NCI-H82 treated with DMSO at 0.1 percent for 48 hours (cell line): ENCODE measurements around the gene IL15RA.
A peak's percentile ranks its signal among the peaks of the same experiment; 100 is the strongest.
"Not testable (repeated sequence)": the region's sequence is repeated elsewhere in the genome, so short reads cannot be mapped to it uniquely, and the experiment has no call there.

Experiments used
- DNase-seq: peaks from one replicate; lab custom pipeline; 2025; ENCODE audit not compliant: unreplicated experiment; lab: John Stamatoyannopoulos, UW

IL15RA gene

DNA sequence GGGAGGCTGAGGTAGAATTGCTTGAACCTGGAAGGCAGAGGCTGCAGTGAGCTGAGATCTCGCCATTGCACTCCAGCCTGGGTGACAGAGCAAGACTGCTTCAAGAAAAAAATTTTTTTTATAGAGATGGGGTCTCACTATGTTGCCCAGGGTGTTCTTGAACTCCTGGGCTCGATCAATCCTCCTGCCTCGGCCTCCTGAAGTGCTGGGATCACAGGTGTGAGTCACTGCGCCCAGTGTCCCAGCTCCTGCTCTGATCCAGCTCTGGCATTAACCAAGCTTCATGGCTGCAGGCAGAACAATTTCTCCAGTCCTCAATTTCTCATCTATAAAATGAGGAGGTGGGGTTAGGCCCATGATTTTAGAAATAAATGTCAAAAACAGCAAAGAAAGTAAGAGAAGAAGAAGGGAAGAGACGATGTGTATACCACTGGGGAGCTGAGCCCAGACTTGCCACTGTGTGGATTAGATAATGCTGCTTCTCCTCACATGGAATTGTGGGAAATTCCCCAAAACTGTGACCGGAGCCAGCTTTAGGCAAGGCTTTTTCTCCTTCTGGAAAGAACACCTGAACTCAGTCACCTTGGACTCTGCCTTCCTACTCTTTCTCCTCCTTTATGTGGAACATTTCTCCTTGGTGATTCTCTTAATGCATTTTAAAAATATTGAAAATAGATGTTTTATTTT is 25.5 kb downstream of the IL15RA start:
- no peak for DNase-seq

DNA sequence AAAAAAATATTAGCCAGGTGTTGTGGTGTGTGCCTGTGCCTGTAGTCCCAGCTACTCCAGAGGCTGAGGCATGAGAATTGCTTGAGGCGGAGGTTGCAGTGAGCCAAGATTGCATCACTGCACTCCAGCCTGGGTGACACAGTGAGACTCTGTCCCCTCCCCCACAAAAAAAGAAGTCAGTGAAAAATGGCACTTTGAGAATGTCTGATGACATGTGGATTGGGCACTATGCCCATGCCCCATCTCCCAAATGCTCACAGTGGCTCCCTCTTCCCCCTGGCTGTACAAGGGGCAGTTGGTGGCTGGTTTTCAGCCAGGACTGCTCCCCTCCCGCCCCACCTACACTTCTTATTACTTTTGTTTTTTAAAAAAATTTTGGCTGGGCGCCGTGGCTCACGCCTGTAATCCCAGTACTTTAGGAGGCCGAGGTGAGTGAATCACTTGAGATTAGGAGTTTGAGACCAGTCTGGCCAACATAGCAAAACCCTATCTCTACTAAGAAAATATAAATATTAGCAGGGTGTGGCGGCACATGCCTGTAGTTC is 26.1 kb downstream of the IL15RA start:
- DNase-seq, result no peak

DNA sequence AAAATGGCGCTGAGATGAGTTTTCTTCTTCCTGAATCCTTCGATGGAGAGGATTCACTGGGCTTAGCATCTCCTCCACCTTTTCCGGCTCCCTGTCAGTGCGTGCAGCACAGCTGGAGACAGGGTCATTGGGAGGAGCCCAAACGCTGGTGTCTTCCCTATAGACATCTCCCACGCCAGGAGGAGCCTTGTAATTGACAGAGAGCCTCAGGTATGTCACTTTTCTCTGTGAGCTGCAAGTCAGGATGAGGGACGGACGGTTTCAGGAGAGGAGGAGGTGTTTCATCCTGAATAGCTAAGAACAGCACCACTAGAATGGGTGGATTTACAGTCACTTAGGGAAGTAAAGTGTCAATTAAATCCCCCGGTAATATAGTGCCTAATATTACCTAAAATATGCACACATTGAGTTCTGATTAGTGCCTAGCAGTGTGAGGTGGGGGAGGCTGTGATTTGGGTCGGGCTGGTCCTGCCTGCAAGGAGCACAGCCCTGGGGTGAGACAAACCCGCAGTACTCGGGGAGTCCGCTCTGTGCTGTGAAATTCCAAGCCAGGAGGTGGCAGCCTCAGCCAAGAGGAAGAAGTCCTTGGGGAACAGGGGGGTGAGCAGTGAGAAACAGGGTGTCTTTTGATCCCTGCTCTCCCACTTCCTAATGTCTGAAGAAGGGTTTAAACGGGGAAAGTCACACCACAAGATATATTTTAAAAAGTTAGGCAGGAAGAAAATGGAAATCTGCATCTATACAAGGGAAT is 28.2 kb downstream of the IL15RA start:
- DNase-seq, result peak; percentile 2

DNA sequence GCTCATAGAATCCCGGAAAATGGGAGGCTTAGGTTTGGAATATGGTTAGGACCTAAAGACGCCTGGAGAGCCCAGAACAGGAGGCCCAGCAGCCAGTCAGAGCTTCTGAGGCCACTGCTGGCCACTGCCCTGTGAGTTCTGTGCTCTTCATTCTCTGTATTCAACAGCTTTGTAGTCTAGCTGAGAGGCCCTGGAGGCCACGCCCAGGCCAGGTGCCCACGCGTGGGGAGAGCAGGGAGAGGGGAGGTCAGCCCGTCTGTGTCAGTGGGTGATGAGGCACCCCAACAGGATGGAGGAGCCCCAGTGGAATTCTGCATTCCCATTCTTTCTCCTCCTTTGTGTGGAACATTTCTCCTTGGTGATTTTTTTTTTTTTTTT is 29.1 kb downstream of the IL15RA start:
- DNase-seq, result no peak

DNA sequence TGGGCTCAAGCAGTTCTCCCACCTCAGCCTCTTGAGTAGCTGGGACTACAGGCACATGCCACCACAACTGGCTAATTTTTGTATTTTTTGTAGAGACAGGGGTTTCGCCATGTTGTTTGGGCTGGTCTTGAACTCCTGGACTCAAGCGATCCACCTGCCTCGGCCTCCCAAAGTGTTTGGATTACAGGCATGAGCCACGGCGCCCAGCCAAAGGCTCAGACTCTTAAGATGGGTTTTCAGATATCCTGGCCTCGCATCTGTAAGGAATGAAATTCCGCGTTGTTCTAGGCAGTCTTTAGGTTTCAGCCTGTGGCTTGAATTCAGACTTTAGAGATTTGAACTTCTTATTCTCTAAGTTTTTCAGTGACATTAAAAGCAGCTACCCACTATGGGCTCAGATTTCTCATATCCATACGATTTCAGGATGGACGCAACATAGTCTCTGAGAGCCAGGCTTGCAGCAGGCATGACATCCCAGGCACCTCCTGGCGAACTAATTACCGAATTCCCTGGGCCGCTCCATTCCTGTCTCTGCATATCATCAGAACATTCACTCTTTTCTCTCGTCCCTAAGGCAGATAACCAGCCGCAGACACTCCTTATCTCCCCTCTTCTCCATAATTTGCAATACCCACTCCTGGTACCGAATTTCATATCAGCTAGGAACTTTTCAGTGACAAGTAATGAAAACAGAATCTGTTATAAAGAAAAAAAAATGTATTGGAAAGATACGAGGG is 29.7 kb downstream of the IL15RA start:
- DNase-seq, result no peak

DNA sequence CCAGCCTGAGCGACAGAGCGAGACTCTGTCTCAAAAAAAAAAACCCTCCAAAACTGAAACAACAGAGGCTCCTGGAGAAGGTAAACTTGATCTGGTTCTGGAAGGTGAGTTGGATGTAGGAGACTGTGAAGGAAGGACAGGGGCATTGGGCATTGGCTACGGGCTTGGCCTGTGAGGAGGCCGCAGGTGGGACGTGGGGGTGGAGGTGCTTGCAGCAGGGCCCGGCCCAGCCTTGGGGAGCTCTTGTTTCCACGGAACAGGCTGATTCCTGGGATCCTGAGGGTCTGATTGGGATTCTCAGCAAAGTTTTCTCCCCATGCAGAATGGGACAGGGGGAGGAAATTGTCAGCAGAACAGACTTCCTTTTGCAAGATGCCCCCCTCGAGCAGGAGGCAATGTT is 30.6 kb downstream of the IL15RA start:
- no peak for DNase-seq

DNA sequence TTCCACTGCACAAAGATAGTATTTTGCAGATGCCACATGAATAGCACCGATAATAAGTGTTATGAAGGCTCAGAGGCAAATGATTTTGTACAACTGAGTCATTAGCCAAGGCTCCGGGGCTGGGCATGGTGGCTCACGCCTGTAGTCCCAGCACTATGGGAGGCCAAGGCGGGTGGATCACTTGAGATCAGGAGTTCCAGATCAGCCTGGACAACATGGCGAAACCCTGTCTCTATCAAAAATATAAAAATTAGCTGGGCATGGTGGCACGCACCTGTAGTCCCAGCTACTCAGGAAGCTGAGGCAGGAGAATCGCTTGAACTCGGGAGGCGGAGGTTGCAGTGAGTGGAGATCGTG is 30.9 kb downstream of the IL15RA start:
- DNase-seq, result not testable (repeated sequence)

DNA sequence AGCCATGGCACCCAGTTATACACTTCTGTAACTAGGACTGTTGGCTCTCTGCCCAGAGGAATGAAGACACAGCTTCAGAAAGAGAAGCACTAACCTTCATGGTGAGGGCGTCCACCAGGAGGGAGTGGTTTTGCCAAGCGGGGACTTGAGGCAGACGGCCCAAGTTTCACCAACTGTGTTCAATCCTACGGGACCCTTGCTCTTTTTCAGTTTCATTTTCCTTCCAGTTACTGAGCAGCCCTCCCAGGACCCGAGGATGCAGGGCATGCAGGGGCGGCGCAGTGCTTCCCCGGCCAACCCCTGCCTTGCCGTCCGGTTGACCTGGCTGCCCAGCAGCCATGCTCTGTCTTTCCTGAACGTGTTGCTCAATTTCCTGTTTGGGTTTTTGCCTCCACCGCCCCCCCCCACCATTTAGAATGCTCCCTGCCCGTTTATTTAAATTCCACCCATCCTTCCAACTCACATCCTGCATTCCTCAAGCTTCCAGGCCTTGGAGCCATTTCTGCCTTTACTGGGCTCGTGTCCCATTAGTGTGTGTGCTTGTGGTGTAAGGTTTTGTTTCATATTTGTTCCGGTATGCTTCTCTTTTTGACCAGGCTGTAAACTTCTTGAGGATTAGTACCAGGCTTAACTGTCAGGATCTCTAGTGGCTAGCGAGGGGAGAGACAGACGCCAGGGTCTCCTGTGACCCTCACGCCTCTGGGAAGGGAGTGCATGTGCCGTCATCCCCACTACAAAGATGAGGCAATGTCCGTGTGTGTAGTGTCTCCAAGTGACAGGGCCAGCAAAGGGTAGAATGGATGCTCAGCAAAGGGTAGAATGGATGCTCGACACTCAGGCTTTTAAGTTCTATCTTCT is 31.6 kb downstream of the IL15RA start:
- no peak for DNase-seq

DNA sequence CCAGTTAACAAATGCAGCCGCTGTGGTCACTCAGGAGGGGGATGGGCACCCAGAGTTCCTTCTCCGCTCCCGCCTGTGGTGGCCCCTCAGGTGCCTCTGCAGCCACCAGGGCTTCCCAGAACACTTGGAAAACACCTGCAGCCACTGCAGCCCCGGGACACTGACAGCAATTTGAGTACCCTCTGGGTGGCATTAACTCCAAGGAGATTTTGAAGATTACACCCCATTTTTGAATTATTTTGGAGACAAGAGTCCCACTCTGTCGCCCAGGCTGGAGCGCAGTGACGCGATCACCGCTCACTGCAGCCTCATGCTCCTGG is 32.2 kb downstream of the IL15RA start:
- DNase-seq, result no peak

DNA sequence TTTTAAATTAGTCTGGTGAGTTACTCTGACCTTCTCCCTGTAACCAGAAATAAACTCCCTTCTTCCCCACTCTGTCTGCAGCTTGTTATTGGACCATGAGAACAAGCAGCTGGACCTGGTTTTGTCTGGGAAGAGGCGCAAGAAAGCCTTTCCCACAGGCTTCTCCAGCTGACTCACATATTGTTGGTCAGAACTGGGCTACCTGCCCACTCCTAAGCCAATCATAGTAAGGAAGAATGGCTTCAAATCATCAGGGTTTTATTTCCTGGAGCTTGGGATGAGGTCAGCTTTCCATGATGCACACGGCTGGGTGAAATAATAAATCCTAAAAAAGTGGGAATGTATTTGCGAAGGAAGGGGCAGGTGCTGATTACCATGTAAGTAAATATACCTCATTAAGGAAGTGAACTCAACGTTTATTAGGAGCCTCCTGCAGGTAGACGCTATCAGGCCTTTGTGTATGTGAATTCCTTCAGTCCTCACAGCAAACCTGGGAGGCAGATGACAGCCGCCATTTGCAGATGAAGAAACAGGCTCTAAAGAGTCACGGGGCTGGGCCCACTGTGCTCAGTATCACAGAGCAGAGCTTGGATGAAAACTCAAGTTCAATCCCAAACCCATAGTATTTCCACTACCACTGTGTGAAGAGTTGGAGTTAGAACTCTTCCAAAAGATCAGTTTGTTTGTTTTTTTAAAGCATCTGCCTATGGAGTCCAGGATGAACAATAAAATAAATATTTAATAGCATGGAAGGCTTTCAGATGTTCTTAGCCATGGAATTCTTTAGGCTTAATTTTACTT is 32.8 kb downstream of the IL15RA start:
- DNase-seq, result no peak

DNA sequence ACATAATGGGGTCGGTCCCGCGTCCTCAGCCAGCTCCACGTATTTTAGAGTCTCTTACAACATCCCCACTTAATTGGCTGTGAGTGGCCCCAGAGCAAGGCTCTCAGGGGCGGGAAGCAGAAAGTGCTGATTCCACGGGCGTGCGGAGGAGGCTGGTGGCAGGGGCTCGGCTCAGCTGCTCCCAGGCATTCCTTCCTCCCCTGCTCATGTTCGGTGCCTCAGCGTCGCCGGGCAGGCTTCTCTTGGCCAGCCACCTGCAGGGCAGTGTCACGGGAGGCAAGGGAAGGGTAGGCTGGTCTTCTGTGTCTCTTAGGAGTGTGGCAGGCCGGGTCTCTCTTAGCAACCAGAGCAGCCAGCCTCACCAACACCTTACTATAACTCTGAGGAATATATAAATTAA is 33.8 kb downstream of the IL15RA start:
- DNase-seq, result no peak

DNA sequence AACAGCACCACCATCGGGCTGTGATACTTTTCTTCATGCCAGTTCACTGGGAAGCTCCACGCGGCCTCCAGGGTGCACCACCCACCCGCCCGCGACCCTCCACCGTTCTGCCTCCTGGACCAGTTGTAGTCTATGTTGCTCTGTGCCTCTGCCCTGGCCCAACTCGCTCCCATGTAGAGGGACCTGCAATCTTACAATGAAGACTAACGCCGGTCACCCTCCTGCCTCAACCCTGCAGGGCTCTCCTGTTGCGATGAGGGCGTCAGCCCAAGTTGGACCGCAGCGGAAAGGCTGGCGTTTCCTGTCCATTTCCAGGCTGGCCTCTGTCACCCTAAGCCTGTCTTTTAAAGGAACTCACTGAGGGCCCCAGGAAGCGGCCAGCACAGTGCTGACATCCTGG is 34.9 kb downstream of the IL15RA start:
- DNase-seq, result no peak

DNA sequence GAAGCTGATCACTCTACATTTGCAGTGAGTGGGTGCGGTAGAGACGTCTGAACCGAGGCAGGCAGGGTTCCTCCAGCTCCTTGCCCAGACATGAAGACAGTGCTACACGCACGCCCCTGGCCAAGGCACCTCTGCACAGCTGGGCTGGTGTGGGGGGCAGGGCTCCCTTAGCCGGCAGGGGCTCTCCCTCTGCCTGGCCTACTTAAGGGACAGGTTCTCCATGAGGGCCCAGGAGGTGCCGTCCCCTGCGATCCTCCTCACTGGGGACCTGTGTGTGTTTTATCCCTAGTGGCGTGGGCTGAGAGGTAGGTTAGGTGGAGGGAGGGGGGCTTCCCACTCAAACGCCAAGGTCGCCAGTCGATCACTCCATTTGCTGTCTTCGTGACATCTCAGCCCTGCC is 35.3 kb downstream of the IL15RA start:
- no peak for DNase-seq

DNA sequence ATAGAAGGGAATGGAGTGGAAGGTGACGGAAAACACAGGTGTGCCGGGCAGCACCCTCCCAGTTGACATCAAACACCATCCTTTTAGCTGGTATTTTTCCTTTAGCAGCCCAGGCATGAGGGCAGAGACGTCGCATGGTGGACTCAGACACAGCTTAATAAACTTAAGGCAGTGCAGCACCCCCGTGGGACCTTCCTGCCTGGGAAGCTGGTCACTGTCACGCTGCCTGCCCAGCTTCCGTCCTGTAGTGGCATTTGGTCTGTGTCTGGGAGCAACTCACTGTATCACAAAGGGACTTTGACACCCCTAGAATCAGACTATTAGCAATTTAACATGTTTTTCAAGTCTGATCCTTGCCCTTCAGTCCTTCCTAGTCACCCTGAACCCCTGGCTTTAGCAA is 35.8 kb downstream of the IL15RA start:
- no peak for DNase-seq

DNA sequence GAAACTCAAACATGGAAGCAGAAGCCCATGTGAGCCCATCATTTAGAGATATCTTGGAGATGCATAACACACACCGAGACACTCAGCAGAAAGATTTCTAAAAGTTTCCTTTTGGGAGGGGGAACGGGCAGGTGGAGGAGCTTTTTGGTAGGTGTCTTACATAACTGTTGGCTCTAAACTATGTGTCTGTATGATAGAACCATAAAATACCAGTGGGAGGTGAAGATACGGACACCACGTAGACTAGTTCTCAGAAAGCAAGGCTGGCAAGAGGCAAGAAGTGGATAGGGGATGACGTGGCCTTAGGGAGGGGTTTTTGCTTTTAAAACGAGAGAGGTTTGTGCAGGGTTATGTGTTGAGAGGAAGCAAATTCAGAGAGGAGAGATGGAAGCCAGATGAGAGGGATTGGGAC is 36.5 kb downstream of the IL15RA start:
- no peak for DNase-seq

DNA sequence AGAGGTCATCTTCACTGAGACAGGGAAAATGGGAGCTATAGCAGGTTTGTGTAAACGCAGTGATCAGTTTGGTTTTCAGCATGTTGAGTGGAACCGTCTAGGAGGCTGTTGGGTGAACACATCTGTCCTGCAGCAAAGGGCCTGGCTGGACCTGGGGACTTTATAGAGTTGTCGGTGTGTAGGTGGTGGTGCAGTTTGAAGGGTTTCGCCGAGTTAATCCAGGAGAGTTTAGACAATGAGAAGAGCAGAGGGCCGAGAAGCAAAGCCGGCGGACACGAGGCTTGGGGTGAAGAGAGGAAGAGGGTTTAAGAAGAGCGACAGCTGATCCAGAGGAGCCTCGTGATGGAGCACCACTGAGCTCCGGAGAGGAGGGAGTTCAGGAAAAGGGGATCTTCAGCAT is 39.1 kb downstream of the IL15RA start:
- no peak for DNase-seq

DNA sequence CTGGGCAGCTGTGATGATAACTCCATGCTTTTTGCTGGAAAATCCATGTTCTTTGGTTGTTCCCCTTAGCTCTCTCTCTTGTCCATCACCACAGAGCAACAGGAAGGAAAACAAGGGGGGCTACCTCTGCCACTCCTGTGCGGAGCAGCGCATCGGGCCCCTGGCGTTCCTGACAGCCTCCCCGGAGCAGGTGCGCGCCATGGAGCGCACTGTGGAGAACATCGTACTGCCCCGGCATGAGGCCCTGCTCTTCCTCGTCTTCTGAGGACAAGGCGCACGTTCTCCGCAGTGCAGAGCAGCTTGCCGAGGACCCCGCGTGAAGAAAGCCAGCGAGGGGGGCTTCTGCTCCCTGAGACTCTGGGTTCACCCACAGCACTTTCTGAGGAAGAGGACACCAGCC is 40.3 kb downstream of the IL15RA start:
- DNase-seq, result no peak

DNA sequence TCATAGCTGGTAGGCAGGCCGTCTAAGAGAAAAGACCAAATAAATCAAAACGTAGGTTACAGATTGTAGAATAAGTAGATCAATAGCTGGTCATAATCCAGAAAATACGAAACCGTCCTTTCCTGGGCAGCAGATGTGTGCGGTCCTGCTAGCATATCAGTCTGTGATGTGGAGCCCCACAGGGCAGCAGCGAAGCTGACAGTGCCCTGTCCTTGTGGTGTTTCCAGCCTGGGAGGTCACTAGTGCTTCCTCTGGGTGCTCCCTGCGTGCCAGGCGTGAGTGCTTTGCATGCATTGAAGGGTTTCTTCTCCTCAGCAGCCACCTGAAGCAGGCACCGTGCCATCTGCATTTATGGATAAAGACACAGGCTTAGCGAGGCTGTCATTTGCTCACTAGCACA is 41.7 kb downstream of the IL15RA start:
- no peak for DNase-seq

DNA sequence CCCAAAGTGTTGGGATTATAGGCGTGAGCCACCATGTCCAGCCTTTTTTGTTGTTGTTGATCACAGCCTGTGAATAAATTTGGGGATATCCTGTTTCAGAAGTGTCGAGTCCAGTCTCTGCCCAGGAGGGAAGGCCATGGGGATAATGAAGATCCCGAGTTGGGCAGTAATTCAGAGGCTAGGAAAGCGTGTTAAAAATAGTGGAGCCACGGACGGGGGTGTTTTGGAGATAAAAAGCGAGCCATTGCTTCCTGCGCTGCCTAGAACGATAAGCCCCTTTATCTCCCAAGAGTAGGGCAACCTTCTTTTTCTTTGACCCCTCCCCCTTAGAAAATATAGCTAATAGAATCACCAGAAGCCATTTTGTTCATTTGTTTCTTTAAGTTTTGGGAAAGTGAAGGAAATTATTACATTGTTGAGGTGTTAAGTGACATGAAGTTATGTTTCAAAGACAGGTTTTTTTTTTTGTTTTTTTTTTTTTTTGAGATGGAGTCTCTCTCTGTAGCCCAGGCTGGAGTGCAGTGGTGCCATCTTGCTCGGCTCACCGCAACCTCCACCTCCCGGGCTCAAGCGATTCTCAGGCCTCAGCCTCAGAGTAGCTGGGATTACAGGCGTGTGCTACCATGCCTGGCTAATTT is 43.3 kb downstream of the IL15RA start:
- no peak for DNase-seq

DNA sequence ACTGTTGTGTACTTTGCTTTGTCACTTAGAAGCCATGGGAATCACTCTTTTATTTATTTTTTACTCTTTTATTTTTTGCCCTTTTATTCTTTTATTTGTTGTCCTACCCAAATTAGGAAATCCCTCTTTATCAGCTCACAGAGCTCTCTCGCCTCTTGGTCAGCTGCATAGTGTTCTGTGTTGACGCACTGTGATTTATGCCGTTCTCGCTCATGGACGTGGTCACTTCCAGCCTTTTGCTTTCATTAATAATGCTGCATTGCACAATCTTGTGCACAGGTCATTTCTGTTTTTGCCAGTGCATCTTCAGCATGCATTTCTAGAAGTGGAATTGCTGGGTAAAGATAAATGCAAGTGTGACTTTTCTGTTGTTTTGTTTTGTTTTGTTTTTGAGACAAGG is 45.0 kb downstream of the IL15RA start:
- DNase-seq, result no peak
